DND-41 (cell line): ENCODE data around the gene TRPT1.
A peak's percentile ranks its signal among the peaks of the same experiment; 100 is the strongest.

Experiments
- ATAC-seq: fragments of 200-7000 bp; cut with Tn5 transposase; 3 replicates; pipeline ENCODE4 v1.9.1; 2021; ENCODE audit warnings: low read depth; ENCODE audit not compliant: insufficient read depth
- DNase-seq: peaks from one replicate; pipeline ENCODE4 v3.0.0-alpha.2; 2020
- H2AFZ ChIP-seq: 2 replicates; pipeline ENCODE4 v1.6.0; 2012; ENCODE audit warnings: low read depth, low read length
- H3K27ac ChIP-seq: 2 replicates; pipeline ENCODE4 v1.5.1; 2012; ENCODE audit warnings: low read length, inconsistent platforms
- H3K27me3 ChIP-seq: fragments of 200-600 bp; sonication (generic); 2 replicates; pipeline ENCODE4 v1.6.0; 2012; ENCODE audit warnings: low read length, mild to moderate bottlenecking, inconsistent platforms; ENCODE audit not compliant: insufficient read depth, poor library complexity
- H3K36me3 ChIP-seq: 2 replicates; pipeline ENCODE4 v1.5.1; 2012; ENCODE audit warnings: low read length, inconsistent platforms; ENCODE audit not compliant: insufficient read depth
- H3K4me1 ChIP-seq: 2 replicates; pipeline ENCODE4 v1.5.1; 2012; ENCODE audit warnings: mild to moderate bottlenecking, low read length; ENCODE audit not compliant: insufficient read depth
- H3K4me2 ChIP-seq: 2 replicates; pipeline ENCODE4 v1.6.0; 2012; ENCODE audit warnings: mild to moderate bottlenecking, moderate library complexity, low read length, inconsistent platforms; ENCODE audit not compliant: insufficient read depth
- H3K4me3 ChIP-seq, 2 experiments: fragments of 200-600 bp in 1 of 2; shearing (Covaris generic) in 1 of 2; 2 replicates each; pipeline ENCODE4 v1.5.1; 2012 to 2016; ENCODE audit warnings: inconsistent platforms in 2 of 2, low read length in 2 of 2, mild to moderate bottlenecking in 2 of 2, low read depth in 1 of 2, moderate library complexity in 1 of 2
- H3K79me2 ChIP-seq: 2 replicates; pipeline ENCODE4 v1.6.0; 2012; ENCODE audit warnings: low read length, inconsistent platforms; ENCODE audit not compliant: insufficient read depth
- H3K9ac ChIP-seq: 2 replicates; pipeline ENCODE4 v1.6.0; 2012; ENCODE audit warnings: low read depth, mild to moderate bottlenecking, inconsistent platforms, low read length, moderate library complexity
- H3K9me3 ChIP-seq: 2 replicates; pipeline ENCODE4 v1.5.1; 2012; ENCODE audit warnings: low read length, moderate library complexity, mild to moderate bottlenecking, inconsistent platforms; ENCODE audit not compliant: insufficient read depth, severe bottlenecking
- H4K20me1 ChIP-seq: 2 replicates; pipeline ENCODE4 v1.6.0; 2012; ENCODE audit warnings: low read length; ENCODE audit not compliant: insufficient read depth
- EZH2 ChIP-seq: IDR thresholded peaks from 3 replicates; pipeline ENCODE4 v1.6.1; 2012; ENCODE audit warnings: borderline replicate concordance, low read depth, mild to moderate bottlenecking, moderate library complexity, low read length, inconsistent platforms; ENCODE audit not compliant: severe bottlenecking
- TF ChIP-seq, protein P1 (sequence below): IDR thresholded peaks from 2 replicates; pipeline ENCODE4 v1.5.1; 2012; ENCODE audit warnings: borderline replicate concordance, low read length, moderate library complexity, mild to moderate bottlenecking; ENCODE audit not compliant: poor library complexity, severe bottlenecking; ENCODE audit errors: extremely low read depth

Gene TRPT1

DNA sequence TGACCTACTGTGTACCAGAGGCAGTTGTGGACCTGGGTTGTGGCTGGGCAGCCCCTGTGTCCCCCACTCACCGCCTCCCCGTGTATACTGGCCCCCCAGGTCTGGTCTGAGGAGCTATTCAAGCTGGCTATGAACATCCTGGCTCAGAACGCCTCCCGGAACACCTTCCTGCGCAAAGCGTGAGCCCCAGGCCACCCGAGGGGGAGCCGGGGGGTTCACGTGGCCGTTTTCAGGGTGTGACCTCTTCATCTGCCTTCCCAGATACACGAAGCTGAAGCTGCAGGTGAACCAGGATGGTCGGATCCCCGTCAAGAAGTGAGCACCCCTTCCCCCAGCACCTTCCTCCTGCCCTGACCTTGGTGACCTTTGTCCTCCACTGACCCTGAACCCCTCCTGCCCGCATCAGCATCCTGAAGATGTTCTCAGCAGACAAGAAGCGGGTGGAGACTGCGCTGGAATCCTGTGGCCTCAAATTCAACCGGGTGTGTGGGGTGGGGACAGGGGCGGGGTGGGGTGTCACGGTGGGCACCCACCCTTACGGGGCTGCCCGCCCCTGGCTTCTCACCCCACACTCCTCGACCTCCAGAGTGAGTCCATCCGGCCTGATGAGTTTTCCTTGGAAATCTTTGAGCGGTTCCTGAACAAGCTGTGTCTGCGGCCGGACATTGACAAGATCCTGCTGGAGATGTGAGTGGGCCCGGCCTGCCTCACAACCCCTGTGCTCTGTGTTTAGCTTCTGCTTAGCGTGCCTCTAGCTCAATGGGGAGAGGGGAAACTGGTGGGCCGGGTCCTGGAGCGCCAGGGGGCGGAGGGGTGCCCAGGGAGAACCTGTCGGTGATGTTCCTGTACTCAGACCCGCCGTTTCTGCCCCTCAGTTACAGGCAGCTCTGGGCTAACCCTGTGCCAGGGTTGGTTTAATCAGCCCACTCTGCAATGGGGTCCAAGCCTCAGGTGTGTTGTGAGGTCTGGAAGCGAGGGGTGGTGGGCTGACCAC lies 29.4 kb upstream of the TRPT1 start:
- Histone ChIP-seq H3K4me3 (no peak overlapping the region), H3K36me3 (peaks cover 40% of the 10 kb centered on the region), H4K20me1 (peaks cover 7% of the 10 kb centered on the region; the same call in 1 of the 2 replicates), H3K9ac (no peak overlapping the region), H3K4me1 (peaks cover 24% of the 10 kb centered on the region), H3K4me2 (no peak overlapping the region), H3K27me3 (no peaks in the 10 kb centered on the region), H3K79me2 (peaks cover 7% of the 10 kb centered on the region; the same call in 1 of the 2 replicates), H2AFZ (no peak overlapping the region), H3K9me3 (no peaks in the 10 kb centered on the region), H3K27ac (no peak overlapping the region)
- ATAC-seq: no peak
- no peak for DNase-seq
- no peak for TF ChIP-seq EZH2
- TF ChIP-seq, protein P1, sequence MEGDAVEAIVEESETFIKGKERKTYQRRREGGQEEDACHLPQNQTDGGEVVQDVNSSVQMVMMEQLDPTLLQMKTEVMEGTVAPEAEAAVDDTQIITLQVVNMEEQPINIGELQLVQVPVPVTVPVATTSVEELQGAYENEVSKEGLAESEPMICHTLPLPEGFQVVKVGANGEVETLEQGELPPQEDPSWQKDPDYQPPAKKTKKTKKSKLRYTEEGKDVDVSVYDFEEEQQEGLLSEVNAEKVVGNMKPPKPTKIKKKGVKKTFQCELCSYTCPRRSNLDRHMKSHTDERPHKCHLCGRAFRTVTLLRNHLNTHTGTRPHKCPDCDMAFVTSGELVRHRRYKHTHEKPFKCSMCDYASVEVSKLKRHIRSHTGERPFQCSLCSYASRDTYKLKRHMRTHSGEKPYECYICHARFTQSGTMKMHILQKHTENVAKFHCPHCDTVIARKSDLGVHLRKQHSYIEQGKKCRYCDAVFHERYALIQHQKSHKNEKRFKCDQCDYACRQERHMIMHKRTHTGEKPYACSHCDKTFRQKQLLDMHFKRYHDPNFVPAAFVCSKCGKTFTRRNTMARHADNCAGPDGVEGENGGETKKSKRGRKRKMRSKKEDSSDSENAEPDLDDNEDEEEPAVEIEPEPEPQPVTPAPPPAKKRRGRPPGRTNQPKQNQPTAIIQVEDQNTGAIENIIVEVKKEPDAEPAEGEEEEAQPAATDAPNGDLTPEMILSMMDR: no peak

- Histone ChIP-seq H4K20me1 (peaks cover 7% of the 10 kb centered on the region; the same call in 1 of the 2 replicates), H2AFZ (no peak overlapping the region), H3K27ac (no peak overlapping the region; the same call in 1 of the 2 replicates), H3K9ac (no peak overlapping the region), H3K79me2 (peaks cover 7% of the 10 kb centered on the region; the same call in 1 of the 2 replicates), H3K4me1 (peaks cover 26% of the 10 kb centered on the region), H3K4me3 (no peak overlapping the region), H3K4me2 (no peak overlapping the region), H3K27me3 (no peaks in the 10 kb centered on the region), H3K36me3 (peaks cover 33% of the 10 kb centered on the region), H3K9me3 (no peaks in the 10 kb centered on the region)
- no peak for DNase-seq
- no peak for ATAC-seq
- no peak for TF ChIP-seq EZH2
- TF ChIP-seq, protein P1: no peak
Measured at GRCh38 chr11:64254326-64254725, 28.3 kb upstream of the TRPT1 start.

DNA sequence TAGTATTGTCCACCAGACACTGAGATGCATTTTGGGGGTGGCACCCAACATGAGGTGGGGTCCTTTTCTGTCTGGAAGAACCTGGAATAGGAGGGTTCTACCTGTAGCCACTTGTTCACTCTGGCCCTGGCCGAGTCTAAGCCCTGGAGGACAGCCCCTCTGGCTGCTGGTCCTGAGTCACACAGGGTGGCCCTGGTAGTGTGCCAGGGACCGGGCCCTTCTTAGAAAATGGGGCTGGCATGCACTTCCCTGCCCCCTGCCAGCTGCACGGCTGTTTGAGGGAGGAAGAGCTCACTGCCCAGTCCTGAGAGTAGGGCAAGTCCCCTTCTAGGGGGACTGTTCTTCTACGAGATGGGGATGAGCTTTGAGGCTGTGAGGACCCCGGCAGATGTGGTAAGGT lies 27.5 kb upstream of the TRPT1 start:
- H3K4me2 ChIP-seq: peak overlapping the region; percentile 99; the same call in 1 of the 2 replicates
- no peak overlapping the region; the same call in 1 of the 2 replicates for H3K9ac ChIP-seq
- H4K20me1 ChIP-seq: peaks cover 7% of the 10 kb centered on the region; the same call in 1 of the 2 replicates
- H3K4me3 ChIP-seq: no peak overlapping the region
- H3K27me3 ChIP-seq: no peaks in the 10 kb centered on the region
- no peak for TF ChIP-seq EZH2
- TF ChIP-seq, protein P1: no peak
- ATAC-seq (no peak), DNase-seq (no peak)
- no peak overlapping the region for H2AFZ ChIP-seq
- peaks cover 26% of the 10 kb centered on the region for H3K4me1 ChIP-seq
- peaks cover 25% of the 10 kb centered on the region for H3K36me3 ChIP-seq
- peaks cover 7% of the 10 kb centered on the region; the same call in 1 of the 2 replicates for H3K79me2 ChIP-seq
- H3K9me3 ChIP-seq: no peaks in the 10 kb centered on the region
- H3K27ac ChIP-seq: no peak overlapping the region
